CD4-positive, alpha-beta T cell treated with Interleukin-4 for 4 hours (primary cell): ENCODE measurements around the gene CFAP92.

Experiments used
- DNase-seq: peaks from one replicate; pipeline ENCODE4 v3.0.0-alpha.2; 2020

Gene CFAP92, protein sequence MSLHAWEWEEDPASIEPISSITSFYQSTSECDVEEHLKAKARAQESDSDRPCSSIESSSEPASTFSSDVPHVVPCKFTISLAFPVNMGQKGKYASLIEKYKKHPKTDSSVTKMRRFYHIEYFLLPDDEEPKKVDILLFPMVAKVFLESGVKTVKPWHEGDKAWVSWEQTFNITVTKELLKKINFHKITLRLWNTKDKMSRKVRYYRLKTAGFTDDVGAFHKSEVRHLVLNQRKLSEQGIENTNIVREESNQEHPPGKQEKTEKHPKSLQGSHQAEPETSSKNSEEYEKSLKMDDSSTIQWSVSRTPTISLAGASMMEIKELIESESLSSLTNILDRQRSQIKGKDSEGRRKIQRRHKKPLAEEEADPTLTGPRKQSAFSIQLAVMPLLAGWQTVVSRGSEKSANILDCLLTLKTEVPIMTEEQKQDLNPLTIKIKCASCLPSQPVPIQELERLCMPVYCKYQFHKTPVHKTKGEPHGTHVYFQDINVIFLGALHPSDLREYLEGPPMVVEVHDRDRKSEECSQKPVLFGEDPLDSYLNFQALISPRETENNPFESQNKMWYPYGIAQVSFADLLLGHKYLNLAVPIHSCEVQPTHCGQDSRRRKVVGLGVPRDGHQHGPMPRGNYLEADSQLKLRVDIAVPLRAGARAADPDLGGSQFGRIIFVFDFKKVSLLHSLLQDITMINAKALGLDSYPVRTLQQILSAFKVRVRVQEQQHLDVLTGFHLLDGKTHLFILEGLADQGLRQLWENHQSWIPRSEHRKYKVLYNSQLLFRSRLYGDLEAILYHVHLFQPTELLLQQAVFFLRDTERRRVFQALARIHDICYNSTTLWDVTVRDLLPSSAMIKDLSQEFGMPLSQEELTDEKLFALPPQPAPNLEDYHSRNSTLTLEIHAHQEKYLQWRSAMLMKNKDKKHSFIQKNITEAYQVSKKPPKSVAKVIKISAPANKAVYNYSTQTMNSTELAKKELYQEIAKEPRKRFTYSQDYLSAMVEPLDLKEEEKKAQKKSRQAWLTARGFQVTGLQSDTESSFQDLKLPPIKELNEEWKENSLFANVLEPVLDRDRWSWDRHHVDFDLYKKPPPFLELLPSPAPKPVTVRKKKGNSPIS

DNA sequence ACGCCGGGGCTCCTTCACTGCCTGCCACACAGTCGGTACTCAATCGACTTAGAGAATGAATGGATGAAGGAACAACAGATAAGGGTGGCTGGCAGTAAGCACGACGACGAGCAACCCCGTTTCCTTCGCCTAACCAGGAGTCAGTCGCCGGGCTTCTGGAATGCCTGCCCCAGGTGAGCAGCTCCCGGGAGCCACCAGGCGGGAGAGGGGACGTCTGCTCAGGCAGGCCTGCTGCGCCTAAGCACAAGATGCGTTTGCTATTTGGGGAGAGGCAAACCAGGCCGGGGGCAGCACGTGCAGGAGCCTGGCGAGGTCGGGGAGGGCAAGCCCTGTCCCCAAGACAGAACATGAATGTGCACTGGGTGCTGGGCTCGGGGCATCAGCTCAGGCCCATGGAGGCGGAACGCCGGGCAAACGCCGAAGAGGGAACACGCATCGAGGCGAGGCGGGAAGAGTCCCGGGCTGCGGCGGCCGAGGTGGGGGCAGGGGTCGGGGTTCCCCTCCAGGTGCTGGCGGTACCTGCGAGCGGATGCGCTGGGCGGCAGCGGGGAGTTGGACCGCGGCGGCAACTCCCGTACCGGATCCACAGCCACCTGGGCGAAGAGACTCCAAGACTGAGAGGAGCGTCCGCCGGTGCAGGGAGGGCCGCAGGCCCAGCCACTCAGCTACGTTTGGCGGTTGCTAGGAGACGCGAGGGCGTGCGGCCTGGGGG lies at the start of gene CFAP92:
Gene CFAP92 (minus strand): TSS at position 616 of the 712 bp plus-strand sequence. CDS start 772 bp downstream, outside the sequence.
- peak; percentile 92 for DNase-seq

DNA sequence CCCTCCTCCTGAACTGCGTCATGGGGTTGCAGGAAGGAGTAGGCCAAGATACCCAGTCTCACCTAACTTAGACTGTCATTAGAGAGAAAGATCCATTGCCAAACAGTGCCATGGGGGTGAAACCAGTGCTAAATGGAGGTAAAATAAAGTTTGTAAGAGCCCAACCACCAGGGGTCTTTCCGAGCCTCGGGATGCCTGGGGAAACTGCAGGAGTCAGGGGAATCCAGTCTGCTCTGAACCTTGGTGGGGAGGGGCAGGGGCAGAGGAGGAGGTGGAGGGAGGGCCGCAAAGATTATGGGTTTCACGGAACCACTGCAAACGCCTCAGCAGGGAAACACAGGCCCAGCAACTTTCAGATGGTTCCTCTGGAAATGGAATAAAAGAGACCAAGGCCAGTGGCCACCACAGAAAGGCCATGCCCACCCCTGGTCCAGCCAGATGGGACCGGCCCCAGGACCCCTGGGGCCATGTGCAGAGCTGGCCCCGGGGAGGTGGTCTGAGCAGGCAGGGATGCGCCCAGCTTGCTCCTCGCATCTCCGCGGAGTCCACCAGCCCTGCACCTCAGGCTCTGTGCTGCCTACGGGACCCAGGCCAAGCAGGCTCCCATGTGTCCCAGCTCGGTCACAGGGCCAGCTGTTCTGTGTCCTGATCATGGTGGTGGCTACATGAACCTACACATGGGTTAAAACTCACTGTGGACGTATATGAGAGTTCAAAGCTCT lies 46.9 kb upstream of the CFAP92 start:
- no peak for DNase-seq

DNA sequence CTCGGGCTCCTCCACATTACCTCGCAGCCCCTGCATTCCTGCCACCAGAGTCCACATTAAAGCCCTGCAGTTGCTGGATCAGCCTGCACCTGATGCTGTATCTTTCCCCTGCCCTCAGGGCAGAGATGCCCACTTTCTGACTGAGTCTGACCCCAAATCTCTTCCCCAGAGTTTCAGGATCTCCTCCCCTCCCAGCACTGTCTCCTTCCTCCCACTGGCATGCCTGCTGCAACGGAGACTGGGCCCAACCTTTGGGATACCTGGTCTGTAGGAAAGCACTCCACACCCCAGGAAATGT lies 46.1 kb upstream of the CFAP92 start:
- DNase-seq, result no peak

DNA sequence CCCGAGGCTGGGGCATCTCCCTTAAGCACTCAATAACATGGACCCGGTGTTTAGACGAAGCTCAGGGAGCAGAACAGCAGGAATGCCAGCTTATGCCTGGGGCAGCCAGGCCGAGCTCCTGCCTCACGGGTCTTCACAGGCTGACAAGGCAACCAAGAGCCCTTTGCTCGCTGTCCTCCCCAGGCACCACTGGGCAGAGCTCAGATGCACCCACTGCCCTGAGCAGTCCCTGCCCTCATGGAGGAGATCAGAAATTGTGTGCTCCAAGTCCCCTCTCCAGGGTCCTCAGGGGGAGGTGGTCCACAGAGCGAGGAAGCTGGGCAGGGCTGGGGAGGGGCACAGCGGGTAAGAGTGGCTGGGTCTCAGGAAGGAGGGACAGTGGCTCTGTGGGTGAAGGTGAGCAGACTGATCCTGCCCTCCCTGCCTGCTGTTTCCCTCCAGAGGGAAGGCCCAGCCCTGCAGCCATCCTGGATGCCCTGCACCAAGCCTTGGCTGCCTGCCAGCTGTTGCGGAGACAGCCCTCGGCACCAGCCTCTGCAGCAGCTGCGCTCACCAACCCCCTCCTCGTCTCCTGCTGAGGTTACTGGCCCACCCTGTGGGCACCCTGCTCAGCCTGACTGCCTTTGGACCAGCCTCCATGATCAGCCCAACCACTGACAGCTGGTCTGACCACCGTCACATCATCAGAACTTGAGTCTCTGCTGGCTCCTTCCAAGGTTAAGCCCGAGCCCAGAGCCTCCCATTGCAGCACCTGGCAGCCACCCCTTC lies 45.6 kb upstream of the CFAP92 start:
- DNase-seq, result no peak

DNA sequence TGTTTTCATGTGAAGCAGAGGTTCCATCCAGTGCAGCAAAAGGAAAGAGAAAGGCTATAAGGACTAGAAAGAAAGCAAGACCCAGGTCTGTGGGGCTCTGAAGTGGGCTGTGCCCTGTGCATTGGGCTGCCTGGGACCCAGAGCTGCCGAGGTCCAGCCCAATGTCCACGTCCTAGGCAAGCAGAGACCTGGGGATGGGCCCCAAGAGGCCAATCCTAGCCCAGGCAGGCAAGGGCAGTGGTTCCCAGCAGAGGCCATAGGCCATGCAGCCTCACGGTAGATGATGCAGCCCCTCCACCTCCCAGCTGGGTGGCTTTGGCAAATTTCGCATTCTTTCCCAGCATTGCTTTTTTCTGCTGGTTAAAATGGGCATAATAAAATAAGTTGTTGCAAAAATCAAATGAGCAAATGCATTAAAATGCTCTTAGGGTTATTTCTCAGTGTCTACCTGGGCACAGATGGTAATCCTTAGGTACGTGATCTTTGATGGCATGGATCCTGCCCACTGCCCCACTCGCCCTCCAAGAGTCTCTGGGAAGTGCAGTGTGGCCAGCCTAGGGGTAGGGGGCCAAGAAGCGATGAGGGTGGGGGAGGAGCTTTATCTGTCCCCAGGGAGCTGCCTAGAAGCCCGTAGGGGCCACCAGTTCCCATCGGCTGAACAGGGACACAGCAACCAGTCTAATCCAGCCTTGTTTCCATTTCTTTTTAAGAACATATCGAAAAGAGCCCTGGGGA lies 44.4 kb upstream of the CFAP92 start:
- DNase-seq, result no peak

DNA sequence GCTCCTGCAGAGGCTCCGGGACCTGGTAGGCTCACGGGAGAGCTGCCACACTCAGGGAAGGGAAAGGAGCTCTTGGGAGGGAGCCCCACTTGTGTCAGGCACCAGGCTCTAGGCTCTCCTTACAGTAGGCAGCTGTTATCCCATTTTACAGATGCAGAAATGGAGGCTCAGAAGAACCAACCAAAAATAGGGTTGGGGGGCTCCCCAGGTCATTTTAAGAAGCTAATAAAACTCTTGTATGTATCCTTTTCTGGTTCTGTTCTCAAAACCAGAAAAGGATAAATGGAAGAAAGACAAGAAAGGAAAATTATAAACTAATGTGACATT lies 43.2 kb upstream of the CFAP92 start:
- DNase-seq, result no peak

DNA sequence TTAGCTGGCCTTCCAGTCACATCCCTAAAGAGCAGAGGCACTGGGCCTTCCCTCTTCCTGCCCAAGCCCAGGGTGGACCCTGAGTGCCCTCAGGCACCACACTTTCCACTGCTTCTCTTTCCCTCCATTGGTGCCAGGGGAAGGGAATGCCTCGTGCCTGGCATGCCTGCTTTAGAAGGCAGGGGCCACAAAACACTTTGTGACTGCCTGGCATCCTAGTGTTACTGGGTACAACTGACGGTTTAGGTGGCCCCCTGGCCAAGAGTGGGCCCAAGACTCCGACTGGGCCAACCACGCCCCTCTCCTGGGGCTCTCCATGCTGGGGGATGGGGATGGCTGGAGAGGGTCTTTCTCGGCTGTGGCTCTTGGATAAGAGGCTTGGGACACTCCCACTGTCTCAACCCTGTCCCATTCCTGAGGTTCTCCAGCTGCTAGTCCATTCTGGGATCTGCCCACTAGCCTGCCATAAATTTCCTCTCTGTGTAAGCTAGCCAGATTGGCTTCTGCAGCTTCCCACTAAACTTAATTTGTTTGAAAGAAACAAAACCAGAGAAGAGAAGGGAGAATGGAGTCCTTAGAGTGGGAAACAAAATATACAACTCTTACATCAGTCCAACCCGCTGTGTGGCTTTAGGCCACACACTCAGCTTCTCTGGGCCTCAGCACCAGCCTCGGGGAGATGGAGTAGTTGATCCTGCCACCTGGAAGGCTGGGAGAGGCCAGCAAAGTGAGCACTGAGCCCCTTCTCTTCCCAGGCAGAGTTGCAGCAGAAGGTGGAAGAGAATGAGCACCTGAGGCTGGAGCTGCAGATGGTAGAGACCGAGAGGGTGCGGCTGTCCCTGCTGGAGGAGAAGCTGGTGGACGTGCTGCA lies 42.6 kb upstream of the CFAP92 start:
- no peak for DNase-seq

DNA sequence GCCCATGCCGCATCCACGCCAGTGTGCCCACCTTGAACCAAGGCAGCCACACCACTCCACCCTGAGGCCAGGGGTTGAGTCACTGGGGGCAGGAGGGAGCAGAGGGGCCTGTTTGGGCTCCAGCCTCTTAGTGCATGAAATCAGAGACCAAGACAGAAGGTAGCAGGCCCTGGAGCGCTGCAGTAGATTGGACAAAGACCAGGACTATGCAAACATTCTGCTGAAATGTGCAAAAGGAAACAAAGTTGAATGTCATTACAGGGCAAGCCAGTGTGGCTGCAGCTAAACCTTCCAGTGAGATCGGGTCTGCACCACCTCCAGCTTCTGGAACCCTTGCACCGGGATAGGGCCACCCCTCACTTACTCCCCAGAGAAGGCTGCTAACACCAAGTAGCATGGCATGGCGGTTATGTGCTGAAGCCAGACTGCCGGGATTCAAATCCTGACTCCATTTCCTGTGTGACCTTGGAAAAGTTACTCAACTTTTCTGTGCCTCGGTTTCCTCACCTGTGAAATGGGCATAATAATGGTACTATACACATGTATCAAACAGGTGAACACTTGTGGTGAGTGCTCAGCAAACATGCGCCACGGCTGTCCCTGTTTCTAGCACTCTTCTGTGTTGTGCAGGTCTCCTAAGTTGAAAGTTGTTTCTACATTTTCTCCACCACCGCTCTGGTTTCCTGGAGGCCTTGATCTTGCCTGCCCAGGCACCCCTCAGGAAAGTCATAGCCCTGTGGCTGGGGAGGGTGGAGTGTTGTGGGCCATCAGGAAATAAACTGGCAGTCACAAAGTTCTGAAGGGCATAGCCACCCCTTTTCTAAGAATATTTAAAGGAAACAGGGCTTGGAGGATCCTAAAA lies 41.7 kb upstream of the CFAP92 start:
- DNase-seq, result no peak

DNA sequence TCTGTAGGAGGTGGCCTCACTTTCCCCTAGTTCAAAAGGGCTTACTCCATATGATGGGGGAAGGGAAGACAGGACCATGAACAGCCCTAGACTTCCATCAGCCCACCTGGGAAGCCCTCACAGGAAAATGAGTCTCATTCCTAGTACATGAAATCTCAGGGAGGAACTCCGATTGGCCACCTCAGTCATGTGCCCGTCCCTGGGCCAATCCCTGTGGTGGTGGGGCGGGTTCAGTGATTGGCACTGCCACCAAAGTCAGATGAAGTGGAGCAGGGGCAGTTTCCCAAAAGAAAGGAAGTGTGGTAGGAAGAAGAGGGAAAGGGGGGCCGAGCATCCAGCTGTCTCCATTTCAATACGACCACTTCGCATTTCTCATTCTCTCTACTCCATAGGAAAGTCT lies 40.8 kb upstream of the CFAP92 start:
- DNase-seq, result no peak

DNA sequence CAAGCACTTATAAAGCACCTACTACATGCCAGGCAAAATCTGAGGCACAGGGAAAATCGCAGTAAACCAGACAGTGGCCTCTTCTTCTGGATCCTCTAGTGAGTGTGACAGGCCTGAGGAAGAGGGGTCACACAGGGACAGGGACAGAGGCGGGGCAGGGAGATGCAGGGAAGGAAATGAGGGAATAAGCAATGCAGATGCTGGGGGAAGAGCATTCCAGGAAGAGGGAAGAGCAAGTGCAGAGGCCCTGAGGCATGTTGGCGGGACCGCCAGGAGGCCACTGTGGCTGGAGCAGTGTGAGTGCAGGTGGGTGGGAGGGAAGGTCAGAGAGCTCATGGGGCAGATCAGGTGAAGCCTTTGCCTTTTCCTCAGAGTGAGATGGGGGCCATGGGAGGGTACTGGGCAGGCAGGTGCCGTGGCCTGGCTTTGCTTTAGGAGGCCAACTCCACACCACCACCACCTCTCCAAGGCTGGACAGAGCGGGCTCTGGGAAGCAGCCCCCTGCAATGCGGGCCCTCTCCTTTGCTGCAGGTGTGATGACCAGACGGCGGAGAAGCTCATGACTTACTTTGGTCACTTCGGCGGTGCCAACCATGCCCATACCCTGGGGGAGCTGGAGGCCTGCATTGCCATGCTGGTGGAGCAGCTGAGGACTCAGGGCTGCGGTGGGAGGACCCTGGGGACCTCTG lies 39.9 kb upstream of the CFAP92 start:
- no peak for DNase-seq

DNA sequence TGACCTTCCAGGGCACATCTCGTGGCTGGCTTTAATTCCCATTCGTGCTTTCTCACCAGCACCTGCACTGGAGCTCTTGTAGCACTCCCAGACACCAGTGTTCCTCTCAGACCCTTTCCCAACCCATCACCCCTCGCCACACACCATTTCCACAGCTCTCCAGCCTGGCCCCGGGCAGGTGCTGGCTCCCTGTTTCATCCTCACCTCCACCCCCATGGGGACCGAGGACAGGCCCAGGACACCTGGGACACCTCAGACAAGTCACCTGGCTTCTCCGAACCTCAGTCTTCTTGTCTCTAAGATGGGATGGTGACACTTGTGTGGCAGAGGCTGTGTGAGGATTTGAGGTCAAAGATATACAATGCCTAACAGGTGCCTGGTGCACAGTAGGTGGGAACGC lies 39.3 kb upstream of the CFAP92 start:
- DNase-seq, result no peak

DNA sequence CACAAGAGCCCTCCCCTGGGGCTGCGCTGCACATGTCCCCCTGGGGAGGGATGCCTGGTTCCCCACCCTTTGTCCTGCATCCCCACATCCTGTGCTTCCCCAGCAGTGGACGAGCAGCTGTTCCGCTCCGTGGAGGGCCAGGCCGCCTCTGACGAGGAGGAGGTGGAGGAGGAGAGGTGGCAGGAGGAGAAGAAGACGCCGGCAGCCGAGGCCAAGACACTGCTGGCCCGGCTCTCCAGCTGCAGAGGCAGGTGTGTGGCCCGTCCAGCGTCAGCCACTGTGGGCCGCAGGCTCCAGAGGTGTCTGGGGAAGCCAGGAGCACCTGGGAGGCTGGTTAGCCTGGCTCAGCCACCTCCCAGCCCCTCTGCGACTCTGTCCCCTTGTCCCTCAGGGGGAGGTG lies 38.8 kb upstream of the CFAP92 start:
- DNase-seq, result no peak

DNA sequence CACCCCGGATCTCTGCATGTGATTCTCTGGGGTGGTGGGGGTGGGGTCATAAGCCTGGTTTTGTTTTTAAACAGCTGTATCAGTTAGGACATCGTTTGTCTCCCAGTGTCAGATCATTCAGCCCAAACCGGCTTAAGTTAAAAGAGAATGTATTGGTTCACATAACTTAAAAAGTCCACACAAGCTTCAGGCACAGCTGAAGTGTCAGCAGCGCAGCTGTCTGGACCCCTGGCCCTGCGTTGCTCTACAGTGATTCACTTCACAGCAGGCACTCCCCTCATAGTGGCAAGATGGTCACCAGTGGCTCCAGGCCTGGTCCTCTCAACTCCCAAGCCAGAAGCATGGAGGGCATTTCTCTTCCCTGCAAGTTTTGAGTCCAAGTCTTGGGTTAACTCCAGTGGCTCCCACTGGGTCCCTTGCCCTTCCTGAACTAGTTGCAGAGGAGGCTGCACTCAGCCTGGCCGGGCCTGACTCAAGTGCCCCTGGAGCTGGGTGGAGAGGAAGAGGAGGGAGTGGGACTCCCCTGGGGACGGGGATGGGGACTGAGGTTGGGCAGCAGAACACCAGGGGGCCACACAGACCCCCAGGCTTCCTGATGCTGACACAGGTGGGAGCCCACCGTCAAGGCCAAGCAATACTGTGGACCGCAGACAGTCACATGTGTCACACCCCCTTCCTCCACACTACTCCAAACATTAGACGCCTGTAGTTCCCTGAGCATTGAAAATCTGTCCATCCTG lies 37.8 kb upstream of the CFAP92 start:
- no peak for DNase-seq

DNA sequence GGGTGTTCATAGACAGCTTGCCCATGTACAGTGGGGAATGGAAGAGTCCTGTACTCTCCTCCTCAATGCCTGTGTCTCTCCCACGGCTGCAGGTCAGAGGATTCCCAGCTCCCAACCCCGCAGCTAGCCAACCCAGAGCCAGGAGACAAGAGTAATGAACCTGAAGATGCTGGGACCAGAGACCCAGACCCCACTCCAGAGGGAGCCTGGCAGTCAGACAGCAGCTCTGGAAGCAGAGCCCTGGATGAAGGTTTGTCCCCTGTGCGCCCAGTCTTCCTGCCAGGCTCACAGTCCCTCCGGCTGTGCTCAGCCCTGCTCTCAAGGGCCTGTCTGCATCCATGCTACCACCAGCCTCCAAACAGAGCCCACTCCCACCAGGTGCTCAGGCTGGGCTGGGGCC lies 36.7 kb upstream of the CFAP92 start:
- no peak for DNase-seq

DNA sequence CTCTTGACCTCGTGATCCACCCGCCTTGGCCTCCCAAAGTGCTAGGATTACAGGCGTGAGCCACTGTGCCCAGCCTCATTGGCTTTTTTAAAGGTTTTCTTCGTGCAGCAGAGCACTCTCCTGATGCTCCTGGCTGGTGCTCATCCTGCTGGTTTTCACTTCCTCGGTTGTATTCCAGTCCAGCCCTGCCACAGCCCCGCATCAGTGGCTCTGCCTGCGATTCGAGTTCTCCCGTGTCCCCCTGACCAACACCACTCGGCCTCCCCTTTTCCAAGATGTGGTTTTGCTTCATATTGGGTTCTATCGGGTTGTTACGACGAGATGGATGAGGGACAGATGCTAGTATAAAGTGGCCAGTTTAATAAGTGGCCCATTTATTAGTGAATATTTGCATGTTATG lies 35.0 kb upstream of the CFAP92 start:
- DNase-seq, result no peak

DNA sequence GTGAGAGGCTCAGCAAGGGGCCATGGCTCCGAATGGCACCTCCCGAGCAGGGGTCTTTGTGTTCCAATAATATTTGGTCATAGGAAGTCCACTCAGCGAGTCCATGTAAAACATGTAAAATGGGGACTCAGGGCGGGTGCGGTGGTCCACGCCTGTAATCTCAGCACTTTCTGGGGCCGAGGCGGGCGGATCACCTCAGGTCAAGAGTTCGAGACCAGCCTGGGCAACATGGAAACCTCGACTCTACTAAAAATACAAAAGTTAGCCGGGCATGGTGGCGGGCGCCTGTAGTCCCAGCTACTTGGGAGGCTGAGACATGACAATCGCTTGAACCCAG lies 33.6 kb upstream of the CFAP92 start:
- DNase-seq, result no peak

DNA sequence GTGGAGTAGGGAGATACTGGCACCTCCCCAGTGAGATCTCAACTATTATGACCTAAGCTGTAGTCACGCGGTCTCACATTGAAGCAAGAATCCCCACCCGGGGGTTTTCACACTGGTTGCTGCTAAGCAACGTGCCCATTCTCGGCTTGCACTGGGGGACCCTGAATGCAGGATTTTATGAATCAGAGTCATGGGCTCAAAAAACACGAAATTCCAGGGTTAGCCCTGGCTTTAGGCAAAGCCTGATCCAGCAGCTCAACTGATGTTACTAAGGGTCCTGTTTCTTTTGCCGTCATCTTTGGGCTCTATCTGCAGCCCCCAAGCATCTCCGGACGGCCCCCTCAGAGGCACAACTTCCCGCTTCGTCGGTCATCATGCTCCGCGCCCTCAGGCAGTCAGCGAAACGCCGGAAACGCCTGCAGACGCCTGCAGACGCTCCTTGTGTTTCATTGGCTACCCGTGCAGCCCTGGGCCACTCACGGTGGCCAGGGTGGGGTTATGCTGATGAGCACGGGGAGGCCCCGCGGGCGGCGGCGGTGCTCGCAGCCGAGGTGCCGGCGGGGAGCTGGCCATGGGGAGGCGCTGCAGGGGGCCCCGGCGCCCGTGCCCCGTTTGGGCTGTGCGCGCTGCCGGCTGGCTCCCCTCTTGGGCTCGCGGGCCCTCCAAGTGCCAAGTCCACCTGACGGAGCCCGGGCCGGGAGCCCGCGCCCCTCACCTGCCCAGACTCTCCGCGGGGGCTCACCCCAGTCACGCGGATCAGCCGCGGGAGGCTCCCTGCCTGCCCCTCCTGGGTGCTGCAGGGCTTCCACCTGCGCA lies 33.1 kb upstream of the CFAP92 start:
- DNase-seq, result peak; percentile 93
